ENCODE measurements around the gene DGKI.

Gene DGKI

GRCh38 chr7:137862964-137863363 lies 16.2 kb upstream of the DGKI start:
- no peak overlapping the region for H3K4me3 ChIP-seq (ENCODE audit: control insufficient read depth, low read depth, low read length)
- no peak for DNase-seq (ENCODE audit: low read depth)
- no peak for TF ChIP-seq CTCF (conservative IDR thresholded peaks at IDR 0.05; ENCODE audit: control insufficient read depth, insufficient read depth, low read depth, low read length)

GRCh38 chr7:137862358-137862757 lies 15.6 kb upstream of the DGKI start:
- no peak for TF ChIP-seq CTCF (conservative IDR thresholded peaks at IDR 0.05; ENCODE audit: control insufficient read depth, insufficient read depth, low read depth, low read length)

GRCh38 chr7:137860542-137860941 lies 13.8 kb upstream of the DGKI start:
- no peak overlapping the region for H3K4me3 ChIP-seq (ENCODE audit: control insufficient read depth, low read depth, low read length)
- no peak for TF ChIP-seq CTCF (conservative IDR thresholded peaks at IDR 0.05; ENCODE audit: control insufficient read depth, insufficient read depth, low read depth, low read length)
- DNase-seq (ENCODE audit: low read depth) = no peak

More at GRCh38 chr7:137862358-137862757, 15.6 kb upstream of the DGKI start:
- no peak for DNase-seq (ENCODE audit: low read depth)
- no peak overlapping the region for H3K4me3 ChIP-seq (ENCODE audit: control insufficient read depth, low read depth, low read length)

GRCh38 chr7:137853053-137853452 lies 6.3 kb upstream of the DGKI start:
- H3K4me3 ChIP-seq (ENCODE audit: control insufficient read depth, low read depth, low read length) = no peak overlapping the region
- TF ChIP-seq CTCF (conservative IDR thresholded peaks at IDR 0.05; ENCODE audit: control insufficient read depth, insufficient read depth, low read depth, low read length) = no peak
- DNase-seq (ENCODE audit: low read depth) = no peak

GRCh38 chr7:137852108-137852507 lies 5.3 kb upstream of the DGKI start:
- no peak for TF ChIP-seq CTCF (conservative IDR thresholded peaks at IDR 0.05; ENCODE audit: control insufficient read depth, insufficient read depth, low read depth, low read length)
- DNase-seq (ENCODE audit: low read depth) = no peak
- H3K4me3 ChIP-seq (ENCODE audit: control insufficient read depth, low read depth, low read length) = no peak overlapping the region

- peak; percentile 54 for DNase-seq (ENCODE audit: low read depth)
- H3K4me3 ChIP-seq (ENCODE audit: control insufficient read depth, low read depth, low read length) = no peak overlapping the region
Observed at GRCh38 chr7:137850972-137851945, 4.5 kb upstream of the DGKI start.

More at GRCh38 chr7:137850972-137851945, 4.5 kb upstream of the DGKI start:
- no peak for TF ChIP-seq CTCF (conservative IDR thresholded peaks at IDR 0.05; ENCODE audit: control insufficient read depth, insufficient read depth, low read depth, low read length)
